Measurements from ENCODE around the gene NEK3.
"Not testable (repeated sequence)": the region's sequence is repeated elsewhere in the genome, so short reads cannot be mapped to it uniquely, and the experiment has no call there.

Gene NEK3

GRCh38 chr13:52112591-52112990, 46.8 kb downstream of the NEK3 start:
- DNase-seq, result no peak

- DNase-seq, result no peak
Measured at GRCh38 chr13:52109116-52109670, 50.2 kb downstream of the NEK3 start.

GRCh38 chr13:52105841-52106240, 53.6 kb downstream of the NEK3 start:
- DNase-seq, result no peak

GRCh38 chr13:52104624-52105023, 54.8 kb downstream of the NEK3 start:
- DNase-seq, result no peak

- no peak for DNase-seq
Measured at GRCh38 chr13:52103386-52103785, 56.0 kb downstream of the NEK3 start.

- DNase-seq, result not testable (repeated sequence)
Measured at GRCh38 chr13:52102423-52102822, 57.0 kb downstream of the NEK3 start.

- DNase-seq, result no peak
Measured at GRCh38 chr13:52097197-52097596, 62.2 kb downstream of the NEK3 start.

GRCh38 chr13:52096748-52097147, 62.6 kb downstream of the NEK3 start:
- no peak for DNase-seq

- no peak for DNase-seq
Measured at GRCh38 chr13:52096062-52096461, 63.3 kb downstream of the NEK3 start.

- no peak for DNase-seq
Measured at GRCh38 chr13:52092087-52092486, 67.3 kb downstream of the NEK3 start.

- DNase-seq, result no peak
Measured at GRCh38 chr13:52091473-52091872, 67.9 kb downstream of the NEK3 start.

- DNase-seq, result no peak
Measured at GRCh38 chr13:52085421-52085820, 74.0 kb downstream of the NEK3 start.

GRCh38 chr13:52084981-52085380, 74.4 kb downstream of the NEK3 start:
- not testable (repeated sequence) for DNase-seq
